ENCODE data around the gene UGT1A3.

Gene UGT1A3

GRCh38 chr2:233681521-233682099, 47.2 kb upstream of the UGT1A3 start, which contains the start of gene UGT1A7:
TSS of gene UGT1A7 (plus strand) at chr2:233681901. CDS start at chr2:233681938, 37 bp downstream.
- no peaks in the 10 kb centered on the region for H3K9me3 ChIP-seq (ENCODE audit: insufficient read depth, low read length, severe bottlenecking)
- TF ChIP-seq EZH2 (IDR thresholded peaks at IDR 0.05; ENCODE audit: borderline replicate concordance, low read depth, low read length, severe bottlenecking) (no peak), CTCF (IDR thresholded peaks at IDR 0.05; ENCODE audit: borderline replicate concordance, extremely low read depth, low read length, poor library complexity, severe bottlenecking) (no peak)
- H3K4me3 ChIP-seq (ENCODE audit: low read depth in 1 of 2, low read length in 2 of 2): no peak within 1 kb of the TSS
- no peaks in the 10 kb centered on the region for H4K20me1 ChIP-seq (ENCODE audit: insufficient read depth, low read length)
- H3K4me1 ChIP-seq (ENCODE audit: insufficient read depth, low read length): no peaks in the 10 kb centered on the region
- H3K27ac ChIP-seq (ENCODE audit: low read length): no peak within 1 kb of the TSS
- no peak for DNase-seq
- no peak within 1 kb of the TSS for H2AFZ ChIP-seq (ENCODE audit: low read depth, low read length)
- no peak for ATAC-seq (ENCODE audit: insufficient read depth, low read depth)
- H3K9ac ChIP-seq (ENCODE audit: low read depth, low read length): no peak within 1 kb of the TSS
- no peak within 1 kb of the TSS for H3K4me2 ChIP-seq (ENCODE audit: insufficient read depth, low read length)
- no peaks in the 10 kb centered on the region for H3K27me3 ChIP-seq (ENCODE audit: insufficient read depth, low read length, poor library complexity)
- no peaks in the 10 kb centered on the region for H3K36me3 ChIP-seq (ENCODE audit: insufficient read depth, low read length)
- no peaks in the 10 kb centered on the region for H3K79me2 ChIP-seq (ENCODE audit: insufficient read depth, low read length)

- no peaks in the 10 kb centered on the region for H3K36me3 ChIP-seq (ENCODE audit: insufficient read depth, low read length)
- no peaks in the 10 kb centered on the region for H3K9me3 ChIP-seq (ENCODE audit: insufficient read depth, low read length, severe bottlenecking)
- no peaks in the 10 kb centered on the region for H3K4me1 ChIP-seq (ENCODE audit: insufficient read depth, low read length)
- H3K4me3 ChIP-seq (ENCODE audit: low read depth in 1 of 2, low read length in 2 of 2): no peak overlapping the region
- TF ChIP-seq EZH2 (IDR thresholded peaks at IDR 0.05; ENCODE audit: borderline replicate concordance, low read depth, low read length, severe bottlenecking) (no peak), CTCF (IDR thresholded peaks at IDR 0.05; ENCODE audit: borderline replicate concordance, extremely low read depth, low read length, poor library complexity, severe bottlenecking) (no peak)
- no peak for DNase-seq
- no peak for ATAC-seq (ENCODE audit: insufficient read depth, low read depth)
- H3K9ac ChIP-seq (ENCODE audit: low read depth, low read length): no peak overlapping the region
- H3K79me2 ChIP-seq (ENCODE audit: insufficient read depth, low read length): no peaks in the 10 kb centered on the region
- H3K27ac ChIP-seq (ENCODE audit: low read length): no peak overlapping the region
- no peak overlapping the region for H3K4me2 ChIP-seq (ENCODE audit: insufficient read depth, low read length)
- H2AFZ ChIP-seq (ENCODE audit: low read depth, low read length): no peak overlapping the region
- H3K27me3 ChIP-seq (ENCODE audit: insufficient read depth, low read length, poor library complexity): no peaks in the 10 kb centered on the region
- no peaks in the 10 kb centered on the region for H4K20me1 ChIP-seq (ENCODE audit: insufficient read depth, low read length)
Observed at GRCh38 chr2:233684640-233685039, 44.2 kb upstream of the UGT1A3 start.

GRCh38 chr2:233686928-233687327, 41.9 kb upstream of the UGT1A3 start:
- no peak overlapping the region for H3K27ac ChIP-seq (ENCODE audit: low read length)
- H3K9me3 ChIP-seq (ENCODE audit: insufficient read depth, low read length, severe bottlenecking): no peaks in the 10 kb centered on the region
- H3K4me1 ChIP-seq (ENCODE audit: insufficient read depth, low read length): no peaks in the 10 kb centered on the region
- no peaks in the 10 kb centered on the region for H3K36me3 ChIP-seq (ENCODE audit: insufficient read depth, low read length)
- no peaks in the 10 kb centered on the region for H3K79me2 ChIP-seq (ENCODE audit: insufficient read depth, low read length)
- no peak for DNase-seq
- H3K4me2 ChIP-seq (ENCODE audit: insufficient read depth, low read length): no peak overlapping the region
- no peak overlapping the region for H3K9ac ChIP-seq (ENCODE audit: low read depth, low read length)
- no peak overlapping the region for H3K4me3 ChIP-seq (ENCODE audit: low read depth in 1 of 2, low read length in 2 of 2)
- H3K27me3 ChIP-seq (ENCODE audit: insufficient read depth, low read length, poor library complexity): peaks cover 5% of the 10 kb centered on the region
- ATAC-seq (ENCODE audit: insufficient read depth, low read depth): no peak
- no peak overlapping the region for H2AFZ ChIP-seq (ENCODE audit: low read depth, low read length)
- no peaks in the 10 kb centered on the region for H4K20me1 ChIP-seq (ENCODE audit: insufficient read depth, low read length)
- TF ChIP-seq EZH2 (IDR thresholded peaks at IDR 0.05; ENCODE audit: borderline replicate concordance, low read depth, low read length, severe bottlenecking): no peak
- no peak for TF ChIP-seq CTCF (IDR thresholded peaks at IDR 0.05; ENCODE audit: borderline replicate concordance, extremely low read depth, low read length, poor library complexity, severe bottlenecking)

Data from DND-41 (cell line).